HAP-1 (cell line): Measurements from ENCODE around the gene PPP1R37.

Source experiments
- DNase-seq, 2 experiments: peaks; one replicate each; pipeline ENCODE4 v3.0.0-alpha.2; 2016 to 2020; ENCODE audit warnings: low spot score in 2 of 2
- H3K27me3 ChIP-seq: fragments of 250-450 bp; sonication (Bioruptor Pico); 2 replicates; pipeline ENCODE4 v1.5.1; 2020; ENCODE audit warnings: low read depth, mild to moderate bottlenecking, moderate library complexity
- H3K36me3 ChIP-seq: fragments of 250-450 bp; sonication (Bioruptor Pico); replicated peaks from 2 replicates; pipeline ENCODE4 v1.5.1; 2020; ENCODE audit warnings: mild to moderate bottlenecking
- H3K4me1 ChIP-seq: fragments of 250-450 bp; sonication (Bioruptor Pico); 2 replicates; pipeline ENCODE4 v1.5.1; 2020; ENCODE audit warnings: mild to moderate bottlenecking
- H3K4me3 ChIP-seq: fragments of 250-450 bp; sonication (Bioruptor Pico); 2 replicates; pipeline ENCODE4 v1.5.1; 2020; ENCODE audit warnings: mild to moderate bottlenecking, moderate library complexity
- H3K9me3 ChIP-seq: fragments of 250-450 bp; sonication (Bioruptor Pico); 2 replicates; pipeline ENCODE4 v1.5.1; 2020; ENCODE audit warnings: mild to moderate bottlenecking, moderate library complexity
- in situ Hi-C: fragments of 300-500 bp; cut with MboI; formaldehyde crosslinking; loops from 3 replicates; pipeline ENCODE4 v1.14.3; 2020; ENCODE audit warnings: low sequenced_read_pairs, inconsistent platforms, mixed read lengths

PPP1R37 gene

DNA sequence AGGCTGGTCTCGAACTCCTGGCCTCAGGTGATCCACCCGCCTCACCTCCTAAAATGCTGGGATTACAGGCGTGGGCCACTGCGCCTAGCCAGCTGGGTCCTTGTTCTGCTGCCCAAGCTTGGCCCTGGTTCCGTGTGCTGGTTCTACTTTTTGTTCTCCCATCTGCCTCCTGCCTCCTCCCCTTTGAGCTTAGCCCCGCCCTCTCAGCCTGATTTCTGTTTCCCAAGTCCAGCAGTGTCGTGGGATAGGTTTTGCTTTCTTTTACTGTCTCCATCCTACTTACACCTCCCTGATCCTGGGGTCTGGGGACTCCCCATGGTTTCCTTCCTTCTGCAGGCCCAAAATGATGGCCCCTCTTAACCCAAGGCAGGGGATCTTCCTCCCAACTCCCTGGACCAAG lies 88.0 kb downstream of the PPP1R37 start:
- H3K4me1 ChIP-seq, result peaks cover 4% of the 10 kb centered on the region
- H3K36me3 ChIP-seq, result peaks cover 8% of the 10 kb centered on the region; the same call in 1 of the 2 replicates
- H3K4me3 ChIP-seq, result no peak overlapping the region
- no peaks in the 10 kb centered on the region for H3K27me3 ChIP-seq
- in situ Hi-C loops, result loop anchor here (10.0 kb wide), 1 partner anchor 154 kb away; no protein-coding TSS in a partner anchor
- H3K9me3 ChIP-seq, result no peaks in the 10 kb centered on the region
- DNase-seq, result peak in 1 of 2 experiments; percentile 32

GRCh38 chr19:45182758-45183157 lies 89.8 kb downstream of the PPP1R37 start:
- in situ Hi-C loops, result loop anchor here (10.0 kb wide), 1 partner anchor 152 kb away; no protein-coding TSS in a partner anchor
- Histone ChIP-seq H3K4me3 (no peak overlapping the region), H3K27me3 (no peaks in the 10 kb centered on the region), H3K36me3 (peaks cover 8% of the 10 kb centered on the region; the same call in 1 of the 2 replicates), H3K9me3 (no peaks in the 10 kb centered on the region), H3K4me1 (peaks cover 4% of the 10 kb centered on the region)
- DNase-seq, result no peak

GRCh38 chr19:45184115-45184514 lies 91.1 kb downstream of the PPP1R37 start:
- H3K4me1 ChIP-seq, result peaks cover 4% of the 10 kb centered on the region

DNA sequence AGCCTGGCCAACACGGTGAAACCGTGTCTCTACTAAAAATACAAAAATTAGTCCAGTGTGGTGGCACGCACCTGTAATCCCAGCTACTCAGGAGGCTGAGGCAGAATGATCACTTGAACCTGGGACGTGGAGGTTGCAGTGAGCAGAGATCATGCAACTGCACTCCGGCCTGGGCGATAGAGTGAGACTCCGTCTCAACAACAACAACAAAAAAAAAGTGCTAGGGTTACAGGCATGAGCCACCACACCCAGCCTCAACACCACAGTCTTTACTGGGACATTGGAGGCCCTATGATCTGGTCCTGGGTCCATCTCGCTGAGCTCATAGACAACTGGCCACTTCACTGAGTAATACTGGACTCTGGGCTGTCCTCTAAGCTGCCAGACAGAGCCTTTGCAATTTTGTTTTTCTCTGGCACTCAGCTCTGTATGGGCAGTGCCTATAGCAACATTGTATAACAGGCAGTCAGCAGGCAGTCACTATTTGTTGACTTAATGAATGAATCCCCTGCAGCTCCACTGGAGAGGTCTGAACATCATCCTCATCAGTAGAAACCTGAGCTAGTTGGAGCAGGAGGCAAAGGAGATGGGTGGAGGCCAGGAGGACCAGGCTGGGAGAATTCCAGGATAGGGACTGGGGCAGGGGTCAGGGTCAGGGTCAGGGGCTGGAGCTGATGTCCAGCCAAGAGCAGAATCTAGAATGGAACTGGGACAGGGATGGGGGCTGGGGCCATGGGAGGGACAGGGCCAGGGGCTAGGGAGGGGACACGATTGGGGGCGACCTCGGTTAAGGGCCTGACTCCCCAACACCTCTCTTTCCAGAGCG lies 93.7 kb downstream of the PPP1R37 start:
- no peaks in the 10 kb centered on the region for H3K4me1 ChIP-seq
- peaks cover 2% of the 10 kb centered on the region; the same call in 1 of the 2 replicates for H3K9me3 ChIP-seq
- H3K36me3 ChIP-seq, result no peaks in the 10 kb centered on the region
- DNase-seq, result no peak
- H3K4me3 ChIP-seq, result no peak overlapping the region
- no peaks in the 10 kb centered on the region for H3K27me3 ChIP-seq
- in situ Hi-C loops, result loop anchor here (10.0 kb wide), 1 partner anchor 148 kb away; no protein-coding TSS in a partner anchor

More at GRCh38 chr19:45184115-45184514, 91.1 kb downstream of the PPP1R37 start:
- in situ Hi-C loops, result loop anchor here (10.0 kb wide), 1 partner anchor 151 kb away; no protein-coding TSS in a partner anchor
- Histone ChIP-seq H3K27me3 (no peaks in the 10 kb centered on the region), H3K9me3 (no peaks in the 10 kb centered on the region), H3K4me3 (no peak overlapping the region), H3K36me3 (peaks cover 8% of the 10 kb centered on the region; the same call in 1 of the 2 replicates)
- no peak for DNase-seq

DNA sequence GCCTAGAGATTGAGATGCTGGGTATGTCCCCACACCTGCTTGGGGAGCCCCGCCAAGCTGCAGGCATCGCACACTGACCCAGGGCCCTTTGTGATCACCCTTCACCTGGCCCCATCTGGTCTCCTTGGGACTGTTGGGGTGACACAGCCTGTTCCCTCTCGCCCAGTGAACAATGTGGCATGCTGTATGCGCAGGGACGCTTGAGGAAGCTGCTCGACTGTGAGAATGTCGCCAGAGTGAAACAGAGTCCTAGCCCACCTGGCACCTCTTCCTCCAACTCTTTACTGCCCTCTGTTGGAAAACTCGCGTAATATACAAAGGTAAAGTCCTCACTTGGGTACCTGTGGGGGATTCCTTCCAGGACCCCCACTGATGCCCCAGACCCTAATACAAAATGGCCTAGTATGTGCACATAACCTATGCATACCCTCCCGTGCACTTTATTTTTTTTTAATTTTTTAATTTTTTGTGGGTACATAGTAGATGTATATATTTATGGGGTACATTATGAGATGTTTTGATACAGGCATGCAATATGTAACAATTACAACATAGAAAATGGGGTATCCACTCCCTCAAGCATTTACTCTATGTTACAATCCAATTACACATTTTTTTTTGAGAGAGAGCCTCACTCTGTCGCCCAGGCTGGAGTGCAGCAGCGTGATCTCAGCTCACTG lies 94.6 kb downstream of the PPP1R37 start:
- H3K27me3 ChIP-seq, result no peaks in the 10 kb centered on the region
- DNase-seq, result peak; percentile 31 to 35
- H3K4me3 ChIP-seq, result no peak overlapping the region
- peaks cover 2% of the 10 kb centered on the region; the same call in 1 of the 2 replicates for H3K9me3 ChIP-seq
- no peaks in the 10 kb centered on the region for H3K4me1 ChIP-seq
- H3K36me3 ChIP-seq, result no peaks in the 10 kb centered on the region
- in situ Hi-C loops, result loop anchor here (10.0 kb wide), 1 partner anchor 147 kb away; no protein-coding TSS in a partner anchor

- H3K4me1 ChIP-seq, result no peaks in the 10 kb centered on the region
- in situ Hi-C loops, result loop anchor here (10.0 kb wide), 1 partner anchor 145 kb away; no protein-coding TSS in a partner anchor
- H3K4me3 ChIP-seq, result no peak overlapping the region
- DNase-seq, result no peak
- peaks cover 2% of the 10 kb centered on the region; the same call in 1 of the 2 replicates for H3K9me3 ChIP-seq
- H3K27me3 ChIP-seq, result no peaks in the 10 kb centered on the region
- H3K36me3 ChIP-seq, result no peaks in the 10 kb centered on the region
Measured at GRCh38 chr19:45189971-45190370, 97.0 kb downstream of the PPP1R37 start.

DNA sequence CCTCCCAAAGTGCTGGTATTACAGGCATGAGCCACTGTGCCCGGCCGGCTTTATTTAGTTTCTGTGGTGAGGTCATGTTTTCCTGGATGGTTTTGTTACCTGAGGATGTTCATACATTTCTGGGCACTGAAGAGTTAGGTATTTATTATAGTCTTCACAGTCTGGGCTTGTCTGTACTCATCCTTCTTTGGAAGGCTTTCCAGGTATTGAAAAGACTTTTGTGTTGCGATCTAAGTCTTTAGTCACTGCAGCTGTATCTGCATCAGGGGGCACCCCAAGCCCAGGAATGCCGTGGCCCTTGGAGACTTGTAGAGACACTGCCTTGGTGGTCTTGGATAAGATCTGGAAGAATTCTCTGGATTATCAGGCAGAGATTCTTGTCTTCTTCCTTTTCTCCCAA lies 98.4 kb downstream of the PPP1R37 start:
- H3K4me1 ChIP-seq, result no peaks in the 10 kb centered on the region
- DNase-seq, result no peak
- peaks cover 2% of the 10 kb centered on the region; the same call in 1 of the 2 replicates for H3K9me3 ChIP-seq
- H3K4me3 ChIP-seq, result no peak overlapping the region
- H3K27me3 ChIP-seq, result no peaks in the 10 kb centered on the region
- no peaks in the 10 kb centered on the region for H3K36me3 ChIP-seq
- in situ Hi-C loops, result no loop called here

DNA sequence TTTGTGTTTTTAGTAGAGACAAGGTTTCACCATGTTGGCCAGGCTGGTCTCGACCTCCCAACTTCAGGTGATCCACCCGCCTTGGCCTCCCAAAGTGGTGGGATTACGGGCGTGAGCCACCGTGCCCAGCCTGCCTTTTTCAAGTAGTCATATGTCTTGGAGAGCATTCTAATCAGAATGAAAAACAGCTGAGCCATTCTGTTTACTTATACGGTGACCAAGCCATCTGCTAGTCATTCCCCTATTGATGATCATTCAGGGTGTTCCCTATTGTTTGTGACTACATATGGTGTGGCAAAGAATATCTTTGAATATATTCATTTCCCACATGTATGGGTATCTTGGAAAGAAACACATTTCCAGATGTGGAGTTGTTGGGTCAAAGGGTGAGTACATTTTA lies 102.8 kb downstream of the PPP1R37 start:
- Histone ChIP-seq H3K4me1 (no peaks in the 10 kb centered on the region), H3K27me3 (no peaks in the 10 kb centered on the region), H3K4me3 (no peak overlapping the region), H3K9me3 (no peaks in the 10 kb centered on the region), H3K36me3 (no peaks in the 10 kb centered on the region)
- no peak for DNase-seq
- in situ Hi-C loops, result no loop called here
